Cardiac muscle cell (in vitro differentiated cells and primary cell): Measurements from ENCODE around the gene TMEM123. TPM values are rescaled to one million over a fixed set of nuclear protein-coding genes. Genes with fewer than 3 reads are reported as not detected.

ENCODE experiments used
- DNase-seq, 2 donors: peaks; one replicate each; pipeline versions ENCODE4 v3.0.0 to v3.0.0-alpha.2; 2010 to 2017; ENCODE audit warnings: low read depth in 1 of 2, low spot score in 1 of 2
- H3K27ac ChIP-seq: fragments of 200-600 bp; sonication (generic); 2 replicates; pipeline ENCODE4 v1.5.1; 2016
- H3K27me3 ChIP-seq: fragments of 200-600 bp; sonication (generic); 2 replicates; pipeline ENCODE4 v1.6.0; 2016; ENCODE audit warnings: control low read depth
- H3K36me3 ChIP-seq: fragments of 200-600 bp; sonication (generic); 2 replicates; pipeline ENCODE4 v1.5.1; 2016; ENCODE audit warnings: control low read depth
- H3K4me1 ChIP-seq: fragments of 200-600 bp; sonication (generic); 2 replicates; pipeline ENCODE4 v1.8.1; 2017; ENCODE audit warnings: low read depth, mild to moderate bottlenecking, mixed run types
- H3K4me3 ChIP-seq: fragments of 200-600 bp; sonication (generic); 2 replicates; pipeline ENCODE4 v1.5.1; 2016; ENCODE audit warnings: mild to moderate bottlenecking
- H3K9me3 ChIP-seq: fragments of 200-600 bp; sonication (generic); 2 replicates; pipeline ENCODE4 v1.5.1; 2017; ENCODE audit warnings: low read depth, mild to moderate bottlenecking, control low read depth
- CTCF ChIP-seq: IDR thresholded peaks from 2 replicates; pipeline ENCODE4 v1.5.1; 2012; ENCODE audit warnings: low read depth, mild to moderate bottlenecking, low read length
- polyA plus RNA-seq: library from polyadenylated mRNA; unstranded; fragments of >200 nt; fragmentation: Nextera tagmentation; extraction: Ambion mirVana; gene quantifications from 2 replicates; pipeline ENCODE4 v1.2.1, GENCODE V29; 2016
- total RNA-seq: library from RNA; depleted of rRNA; stranded (reverse); fragments of >200 nt; gene quantifications from 2 replicates; pipeline ENCODE4 v1.2.3, GENCODE V29; 2016

Gene TMEM123
- total and polyA plus RNA-seq, 2 experiments from 2014 or later = 86.3 to 92.6 TPM

GRCh38 chr11:102384419-102385079 is 68.0 kb downstream of the TMEM123 start:
- peak overlapping the region; percentile 59 for H3K27ac ChIP-seq

GRCh38 chr11:102383839-102384238 is 68.7 kb downstream of the TMEM123 start:
- no peaks in the 10 kb centered on the region for H3K27me3 ChIP-seq
- TF ChIP-seq CTCF = no peak
- no peaks in the 10 kb centered on the region for H3K4me1 ChIP-seq
- no peaks in the 10 kb centered on the region for H3K9me3 ChIP-seq
- H3K27ac ChIP-seq = peak overlapping the region; percentile 59
- peak in 1 of 2 donors; percentile 14 for DNase-seq
- no peak overlapping the region for H3K4me3 ChIP-seq
- H3K36me3 ChIP-seq = peaks cover 11% of the 10 kb centered on the region

More at GRCh38 chr11:102384419-102385079, 68.0 kb downstream of the TMEM123 start:
- no peak for DNase-seq
- Histone ChIP-seq H3K36me3 (peaks cover 8% of the 10 kb centered on the region), H3K4me1 (no peaks in the 10 kb centered on the region), H3K27me3 (no peaks in the 10 kb centered on the region), H3K4me3 (no peak overlapping the region), H3K9me3 (no peaks in the 10 kb centered on the region)
- TF ChIP-seq CTCF = no peak

- Histone ChIP-seq H3K27me3 (no peaks in the 10 kb centered on the region), H3K4me1 (no peaks in the 10 kb centered on the region), H3K4me3 (no peak overlapping the region), H3K27ac (no peak overlapping the region), H3K9me3 (no peaks in the 10 kb centered on the region), H3K36me3 (peaks cover 18% of the 10 kb centered on the region)
- no peak for TF ChIP-seq CTCF
- no peak for DNase-seq
These were observed 70.2 kb downstream of the TMEM123 start for GRCh38 chr11:102382384-102382783.

- no peak for TF ChIP-seq CTCF
- no peak for DNase-seq
- peaks cover 24% of the 10 kb centered on the region for H3K36me3 ChIP-seq
- H3K4me3 ChIP-seq = no peak overlapping the region
- peaks cover 9% of the 10 kb centered on the region for H3K4me1 ChIP-seq
- no peaks in the 10 kb centered on the region for H3K27me3 ChIP-seq
- H3K27ac ChIP-seq = no peak overlapping the region
- no peaks in the 10 kb centered on the region for H3K9me3 ChIP-seq
These were observed 73.7 kb downstream of the TMEM123 start for GRCh38 chr11:102378818-102379217.

- Histone ChIP-seq H3K4me1 (peaks cover 9% of the 10 kb centered on the region), H3K27me3 (no peaks in the 10 kb centered on the region), H3K4me3 (no peak overlapping the region), H3K36me3 (peaks cover 24% of the 10 kb centered on the region), H3K27ac (no peak overlapping the region), H3K9me3 (no peaks in the 10 kb centered on the region)
- no peak for TF ChIP-seq CTCF
- no peak for DNase-seq
These were observed 74.7 kb downstream of the TMEM123 start for GRCh38 chr11:102377891-102378290.
